GM19328 (cell line): ENCODE measurements around the gene REG1A.

Source experiments
- ATAC-seq: cut with Tn5 transposase; IDR thresholded peaks from one replicate; pipeline ENCODE4 v1.9.1; 2021; ENCODE audit warnings: mild to moderate bottlenecking, moderate library complexity; ENCODE audit not compliant: unreplicated experiment

Gene REG1A

DNA sequence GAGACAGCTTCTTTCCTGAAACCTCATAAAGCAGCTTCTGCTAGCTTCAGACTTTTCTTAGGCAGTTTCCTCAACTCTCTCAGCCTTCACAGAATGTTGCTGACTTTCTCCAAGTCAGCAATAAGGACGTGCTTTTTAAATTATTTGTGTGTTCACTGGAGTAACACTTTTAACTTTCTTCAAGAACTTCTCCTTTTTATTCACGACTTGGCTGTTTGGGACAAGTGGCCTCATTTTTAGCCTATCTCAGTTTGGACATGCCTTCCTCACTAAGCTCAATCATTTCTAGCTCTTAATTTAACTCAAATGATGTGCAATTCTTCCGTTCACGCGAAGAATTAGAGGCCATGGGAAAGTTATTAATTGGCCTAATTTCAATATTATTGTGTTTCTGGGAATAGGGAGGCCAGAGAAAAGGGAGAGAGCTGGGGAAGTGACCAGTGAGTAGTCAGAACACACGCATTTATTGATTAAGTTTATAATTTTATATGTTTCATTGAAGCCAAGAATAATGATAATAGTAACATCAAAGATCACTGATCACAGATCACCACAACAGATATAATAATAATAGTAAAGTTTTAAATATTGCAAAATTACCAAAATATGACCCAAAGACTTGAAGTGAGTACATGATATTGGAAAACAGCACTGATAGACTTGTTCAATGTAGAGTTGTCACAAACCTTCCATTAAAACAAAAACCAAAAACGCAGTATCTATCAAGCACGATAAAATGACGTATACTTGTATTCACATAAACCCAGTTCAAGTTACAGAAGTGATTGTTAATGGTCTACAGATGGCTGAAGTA is 4.8 kb downstream of the REG1A start:
- ATAC-seq: no peak

DNA sequence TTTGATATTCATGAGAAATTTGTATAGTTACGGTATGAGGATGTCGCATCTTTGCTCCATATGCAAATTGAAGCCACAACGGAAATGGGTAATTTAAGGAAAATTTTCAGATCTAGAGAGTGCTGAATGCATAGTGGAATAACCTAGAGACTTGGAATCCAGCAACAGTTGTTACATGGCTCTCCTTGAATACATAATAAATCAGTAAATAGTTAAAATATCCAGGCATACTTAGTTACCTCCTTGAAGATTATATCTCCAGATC is 5.4 kb downstream of the REG1A start:
- no peak for ATAC-seq

DNA sequence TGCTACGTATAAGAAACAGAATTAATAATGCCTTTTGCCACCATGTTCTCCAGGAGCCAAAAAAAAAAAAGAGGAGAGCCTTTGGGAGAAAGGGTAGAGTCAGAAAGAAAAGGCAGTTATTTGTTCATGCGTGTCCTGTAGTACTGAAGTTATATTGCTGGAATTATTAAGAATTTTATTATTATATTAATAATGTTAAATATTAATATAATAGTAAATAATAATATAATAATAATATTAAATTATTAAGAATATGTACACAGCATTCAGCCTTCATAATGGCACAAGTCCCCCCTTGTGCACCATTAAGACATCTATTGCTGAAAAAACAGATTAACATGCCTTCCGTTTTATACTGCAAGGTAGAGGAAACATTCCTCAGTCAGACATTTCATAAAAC is 8.1 kb downstream of the REG1A start:
- no peak for ATAC-seq

DNA sequence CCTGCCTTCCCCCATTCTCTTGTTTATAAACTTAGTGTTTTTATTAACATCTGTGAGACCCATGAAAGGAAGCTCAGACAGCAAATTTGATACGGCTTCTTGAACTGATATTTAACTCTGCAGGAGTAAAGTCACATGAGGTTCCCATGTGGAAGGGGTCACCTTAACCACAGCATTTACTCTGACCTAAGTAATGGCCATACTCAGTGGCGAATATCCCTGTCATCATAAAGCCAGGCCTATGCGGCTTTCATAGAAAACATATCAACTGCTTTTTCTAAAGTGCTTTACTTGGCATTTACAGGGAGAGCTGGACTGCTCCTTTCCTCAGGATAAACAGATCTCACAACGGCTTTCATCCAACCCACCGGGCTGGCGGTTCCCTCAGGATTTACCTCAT is 9.0 kb downstream of the REG1A start:
- no peak for ATAC-seq

DNA sequence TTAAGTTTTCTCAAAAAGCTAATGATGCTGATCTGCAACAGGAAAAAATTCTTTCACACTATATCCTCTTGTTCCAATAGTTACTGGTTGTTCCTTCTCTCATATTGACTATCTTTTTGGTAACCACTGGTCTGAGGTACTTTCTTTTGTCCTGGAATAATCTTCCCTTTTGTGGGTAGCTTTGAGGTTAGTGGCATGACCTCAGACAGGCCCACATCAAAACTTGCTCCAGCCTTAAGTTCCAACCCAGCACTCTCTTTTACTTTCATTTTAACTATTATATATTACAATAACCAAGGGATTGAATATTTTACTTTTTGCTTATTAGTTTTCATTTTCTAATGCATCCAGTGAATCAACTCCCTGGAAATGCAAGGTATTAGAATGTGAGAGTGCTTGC is 9.5 kb downstream of the REG1A start:
- ATAC-seq: no peak

DNA sequence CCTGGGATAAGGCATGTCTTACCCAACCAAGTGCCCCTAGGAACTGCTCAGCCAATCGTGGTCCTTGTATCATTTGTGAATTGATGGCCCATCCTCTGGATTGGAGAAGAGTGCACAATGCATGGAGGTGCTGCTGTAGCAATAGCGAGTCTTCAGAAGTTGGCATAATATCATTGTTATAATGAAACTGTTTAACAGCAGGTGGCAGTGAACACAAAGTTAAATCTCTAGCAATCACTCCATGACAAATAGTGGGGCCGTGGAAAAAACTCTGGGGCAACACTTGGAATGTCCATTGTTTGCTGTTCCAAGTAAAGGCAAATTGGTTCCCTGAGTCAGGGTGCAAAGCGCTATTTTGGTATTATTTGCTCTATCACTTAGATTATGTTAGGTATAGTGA is 11.4 kb downstream of the REG1A start:
- no peak for ATAC-seq

DNA sequence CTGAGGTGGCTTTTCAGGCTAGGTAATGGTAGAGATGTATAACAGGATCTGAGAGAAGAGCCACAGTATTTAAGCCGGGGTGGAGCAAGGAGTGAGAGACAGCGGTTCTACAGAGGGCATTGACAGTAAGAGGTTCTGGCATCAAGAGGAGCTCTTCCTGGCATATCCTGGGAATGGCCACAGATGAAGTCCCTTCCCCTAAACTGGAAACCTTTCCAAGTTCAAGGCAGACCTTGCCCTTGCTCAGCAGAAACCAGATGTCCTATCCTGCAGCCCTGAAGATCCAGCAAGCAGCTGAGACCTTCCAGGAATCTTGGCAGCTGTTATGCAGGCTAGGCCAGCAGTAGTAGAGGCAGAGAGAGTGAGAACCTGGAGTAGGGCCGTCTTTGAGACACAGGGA is 18.1 kb downstream of the REG1A start:
- ATAC-seq: no peak

DNA sequence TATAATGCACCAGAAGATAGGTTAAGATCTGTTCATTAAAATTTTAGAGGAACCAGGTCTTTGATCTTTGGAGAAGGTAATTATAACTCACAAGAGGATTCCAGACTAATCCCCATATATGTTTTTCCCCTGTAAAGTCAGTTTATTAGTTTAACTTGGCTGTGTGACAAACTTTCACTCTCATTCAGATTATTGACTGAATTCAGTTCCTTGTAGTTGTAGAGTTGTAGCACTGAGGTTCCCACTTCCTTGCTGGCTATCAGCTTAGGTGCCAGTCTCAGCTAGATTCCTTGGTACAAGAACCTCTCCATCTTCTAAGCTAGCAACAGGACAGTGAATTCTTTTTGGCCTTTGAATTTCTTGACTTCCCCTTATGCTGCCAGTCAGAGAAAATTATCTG is 19.1 kb downstream of the REG1A start:
- no peak for ATAC-seq

DNA sequence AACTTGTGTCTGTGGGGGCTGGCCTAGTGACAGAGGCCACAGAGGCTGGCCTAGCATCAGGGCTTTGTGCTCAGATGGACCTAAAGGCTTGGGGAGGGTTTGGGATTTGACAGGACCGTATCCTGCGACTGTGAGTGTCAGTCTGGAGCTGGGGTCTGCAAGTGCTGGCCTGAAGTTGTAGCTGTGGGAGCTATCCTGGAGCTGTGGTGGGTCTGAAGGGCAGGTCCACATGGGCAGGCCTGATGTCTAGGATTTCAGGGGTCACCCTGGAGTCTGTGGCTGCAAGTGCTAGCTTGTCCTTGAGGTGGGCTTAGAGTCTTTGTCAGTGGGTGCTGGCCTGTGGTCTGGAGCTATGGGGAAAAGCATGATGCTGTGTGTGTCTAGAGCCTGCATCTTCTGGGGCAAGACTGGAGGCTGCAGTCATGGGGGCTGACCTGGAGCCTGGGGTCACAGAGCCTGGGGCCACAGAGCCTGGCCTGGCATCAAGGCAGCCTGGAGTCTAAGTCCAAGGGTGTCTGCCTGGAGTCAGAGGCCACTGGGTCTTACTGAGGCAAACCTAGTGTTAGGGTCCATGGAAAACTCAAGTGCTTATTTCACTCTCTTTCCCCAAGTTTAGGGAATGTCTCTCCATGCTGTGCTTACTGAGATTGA is 35.7 kb downstream of the REG1A start:
- ATAC-seq: no peak

DNA sequence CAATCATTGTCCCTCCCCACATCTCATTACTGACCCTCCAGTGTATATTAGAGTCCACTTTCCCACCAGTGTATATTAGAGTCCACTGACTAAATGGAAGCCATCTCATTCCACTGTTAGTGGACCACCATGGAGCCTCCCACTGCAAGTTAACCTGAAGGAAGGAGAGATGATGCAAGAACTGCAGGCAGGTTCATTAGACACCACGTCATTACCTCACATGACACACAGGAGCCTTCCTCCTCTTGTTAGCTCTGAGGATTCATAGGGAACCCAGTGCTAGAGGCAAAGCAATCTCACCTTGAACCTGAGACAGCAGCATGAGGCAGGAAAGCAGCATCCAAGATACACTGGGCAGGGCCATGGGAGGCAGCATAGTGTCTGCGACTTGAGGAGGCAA is 38.7 kb downstream of the REG1A start:
- ATAC-seq: no peak

DNA sequence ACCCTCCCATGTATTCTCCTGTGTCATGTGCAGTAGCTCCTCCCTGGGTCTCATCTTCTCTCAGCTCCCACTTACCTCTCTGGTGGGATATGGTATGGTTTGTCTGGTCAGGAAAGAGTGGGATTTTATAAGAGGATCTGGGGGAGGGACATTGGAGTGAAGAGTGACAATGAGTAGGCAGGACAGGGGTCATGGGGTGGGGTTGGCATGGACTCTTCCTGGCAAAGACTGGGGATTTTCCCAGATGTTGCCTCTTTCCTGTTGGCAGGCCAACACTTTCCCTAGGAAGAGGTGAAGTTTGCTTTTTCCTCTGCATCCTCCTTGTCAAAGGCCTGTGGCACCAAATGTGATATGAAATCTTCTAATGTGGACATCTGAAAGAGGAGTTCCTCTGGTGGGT is 39.4 kb downstream of the REG1A start, which contains the start of gene REG3A:
Gene REG3A (minus strand): TSS at position 101 of the 400 bp plus-strand sequence. CDS start 348 bp downstream, outside the sequence.
- no peak for ATAC-seq

DNA sequence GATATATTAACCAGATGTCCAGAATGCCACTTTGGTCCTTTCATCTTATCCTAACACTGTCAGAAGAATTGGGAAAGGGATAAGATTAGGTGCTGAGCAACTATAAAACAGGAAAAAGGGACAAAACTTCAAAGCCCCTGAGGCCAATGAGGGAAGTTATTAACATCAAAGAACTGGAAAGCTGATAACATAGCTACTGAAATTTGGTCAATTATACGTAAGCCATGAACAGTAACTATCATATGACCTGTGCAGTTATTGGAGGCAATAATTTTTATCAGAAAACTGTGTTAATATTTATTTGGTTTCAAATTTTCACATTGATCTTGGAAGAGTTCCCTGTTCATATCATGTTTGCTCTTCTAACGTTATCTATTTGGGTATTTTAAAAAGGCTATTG is 41.8 kb downstream of the REG1A start:
- ATAC-seq: no peak

DNA sequence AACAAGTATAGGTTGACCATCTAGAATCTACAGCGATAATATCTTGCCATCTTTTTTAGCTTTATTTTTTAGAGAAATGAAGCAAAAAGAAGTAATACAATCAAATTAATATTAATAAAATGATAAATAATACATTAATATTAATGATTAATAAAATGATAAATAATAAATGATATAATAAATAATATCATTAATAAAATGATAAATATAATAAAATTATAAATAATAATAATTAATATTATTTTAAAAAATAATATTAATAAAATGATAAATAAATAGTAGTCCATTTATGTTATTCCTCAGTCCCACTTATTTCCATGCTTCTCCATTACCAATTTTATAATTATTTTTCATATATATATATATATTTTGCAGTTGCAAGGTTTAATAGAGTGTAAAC is 42.5 kb downstream of the REG1A start:
- no peak for ATAC-seq

DNA sequence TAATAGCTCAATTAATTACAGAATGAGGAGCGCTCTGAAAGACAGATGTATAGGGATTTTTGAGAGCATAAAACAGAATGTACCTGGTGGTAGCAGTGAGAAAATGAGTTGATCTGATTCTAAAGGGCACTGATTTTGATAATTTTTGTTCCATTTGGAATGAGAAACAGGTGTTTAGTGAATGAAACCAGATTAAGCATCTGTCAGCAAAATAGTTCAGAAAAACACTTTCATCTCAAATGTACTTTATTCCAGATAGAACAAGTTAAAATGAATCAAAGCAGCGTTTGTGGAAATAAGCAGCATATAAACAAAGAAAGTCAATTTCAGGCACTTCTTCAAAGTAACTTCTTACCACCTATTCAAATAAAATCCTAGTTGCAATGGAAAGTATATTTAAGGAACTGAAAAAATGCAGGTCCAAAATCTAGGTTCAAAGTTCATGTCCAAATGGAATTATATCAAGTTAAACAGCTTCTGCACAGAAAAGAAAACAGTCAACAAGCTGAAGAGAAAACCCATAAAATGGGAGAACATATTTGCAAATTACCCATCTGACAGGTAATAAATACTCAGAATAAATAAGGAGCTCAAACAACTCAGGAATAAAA is 51.2 kb downstream of the REG1A start:
- no peak for ATAC-seq
